NOMO-1 treated with dmso at 0.1 percent for 144 hours (cell line): ENCODE data around the gene PPP2R3A.

Source experiments
- DNase-seq: peaks from one replicate; lab custom pipeline; 2025; ENCODE audit not compliant: unreplicated experiment; lab: John Stamatoyannopoulos, UW

PPP2R3A gene

DNA sequence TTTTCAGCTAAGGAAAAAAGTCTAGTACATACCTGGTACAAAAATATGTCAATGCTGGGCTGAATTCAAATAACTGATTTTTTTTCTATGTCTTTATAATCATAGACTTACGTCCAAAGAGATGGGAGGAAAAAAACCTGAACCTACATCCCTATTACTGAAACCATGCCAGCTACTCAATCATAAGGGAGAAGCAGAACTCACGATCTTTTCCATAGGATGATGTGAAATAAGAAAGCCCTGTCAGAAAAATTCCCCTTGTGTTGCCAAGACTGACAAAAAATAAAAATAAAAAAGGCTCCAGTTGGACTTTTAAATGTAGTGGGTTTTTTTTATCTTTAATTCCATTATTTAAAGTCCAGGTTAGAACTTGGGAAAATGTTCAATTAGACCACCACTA, 227.3 kb downstream of the PPP2R3A start:
- no peak for DNase-seq

DNA sequence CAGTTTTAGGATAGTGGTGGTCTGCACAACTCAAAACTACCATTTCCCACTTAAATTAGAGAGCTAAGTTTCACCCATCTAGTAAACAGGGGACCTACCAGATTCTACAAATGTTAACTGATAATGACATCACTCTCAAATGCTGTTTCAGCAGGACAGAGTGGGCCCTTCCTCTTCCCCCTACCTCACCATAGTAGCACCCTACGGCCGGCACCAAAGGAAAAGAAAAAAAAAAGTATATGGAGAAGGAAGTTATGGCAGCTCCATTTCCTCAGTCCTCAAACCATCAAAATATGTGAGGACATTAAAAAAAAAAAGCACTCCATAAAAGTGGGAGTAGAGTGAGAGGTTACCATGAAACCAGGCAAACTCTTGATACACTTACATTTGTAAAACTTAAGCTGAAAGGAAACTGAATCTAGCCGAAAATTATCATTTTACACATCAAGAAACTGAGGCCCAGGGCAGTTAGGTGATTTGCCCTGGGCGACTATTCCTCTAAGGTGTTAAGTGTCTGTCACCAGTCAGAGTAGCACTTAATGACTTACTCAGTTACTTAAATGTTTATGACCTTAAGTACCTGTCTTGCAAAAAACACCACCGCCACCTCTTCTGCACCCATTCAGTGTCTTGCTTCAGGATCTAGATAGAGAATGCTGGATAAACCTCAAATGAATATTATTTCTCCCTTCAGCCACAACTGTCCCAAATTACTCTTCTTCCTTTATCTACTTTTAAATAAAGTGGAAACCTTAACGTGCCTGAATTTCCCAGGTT, 227.9 kb downstream of the PPP2R3A start:
- no peak for DNase-seq

- peak; percentile 47 for DNase-seq
Observed at GRCh38 chr3:136194409-136195257, 229.1 kb downstream of the PPP2R3A start.

GRCh38 chr3:136195258-136196063, 229.9 kb downstream of the PPP2R3A start:
- DNase-seq = peak; percentile 89

GRCh38 chr3:136196064-136196400, 230.5 kb downstream of the PPP2R3A start, which contains the start of gene MSL2:
Gene MSL2 (minus strand): TSS chr3:136196335. CDS start chr3:136195113, 1,222 bp downstream.
- DNase-seq = no peak

DNA sequence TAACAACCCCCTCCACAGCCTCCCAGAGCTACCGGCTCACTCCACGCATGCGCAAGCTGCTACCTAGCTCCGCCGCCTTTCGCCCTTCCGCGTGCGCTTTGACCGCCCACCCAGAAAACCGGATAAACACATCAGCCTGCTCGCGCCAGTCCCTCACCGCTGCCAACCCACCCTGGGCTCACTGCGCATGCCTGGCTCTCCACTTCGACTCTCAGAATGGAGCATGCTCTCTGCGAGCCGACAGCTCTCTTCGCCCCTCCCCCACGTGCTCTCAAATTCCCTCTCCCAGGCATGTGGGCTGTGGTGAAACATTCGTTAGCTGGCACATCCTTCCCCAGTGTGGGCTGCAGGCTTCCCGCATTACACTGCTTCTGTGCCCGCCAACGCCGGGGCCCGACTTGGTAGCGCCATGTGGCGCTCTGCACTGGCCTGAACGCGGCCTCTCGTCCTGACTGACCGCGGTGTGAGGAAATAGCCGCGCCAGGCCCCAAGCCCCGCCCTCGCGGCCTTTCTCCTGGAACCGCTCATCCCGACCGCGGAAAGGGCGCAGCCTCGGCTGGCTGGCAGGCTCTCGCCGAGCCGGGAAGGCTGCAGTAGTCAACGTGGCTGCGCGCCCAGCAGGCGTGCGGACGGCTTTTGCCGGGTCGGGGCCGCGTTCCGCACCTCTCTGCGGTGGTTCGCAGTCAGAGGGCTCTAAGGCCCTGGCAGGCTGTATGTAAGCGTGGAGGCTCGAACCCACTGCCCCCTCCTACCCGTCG, 231.1 kb downstream of the PPP2R3A start:
- peak; percentile 100 for DNase-seq

DNA sequence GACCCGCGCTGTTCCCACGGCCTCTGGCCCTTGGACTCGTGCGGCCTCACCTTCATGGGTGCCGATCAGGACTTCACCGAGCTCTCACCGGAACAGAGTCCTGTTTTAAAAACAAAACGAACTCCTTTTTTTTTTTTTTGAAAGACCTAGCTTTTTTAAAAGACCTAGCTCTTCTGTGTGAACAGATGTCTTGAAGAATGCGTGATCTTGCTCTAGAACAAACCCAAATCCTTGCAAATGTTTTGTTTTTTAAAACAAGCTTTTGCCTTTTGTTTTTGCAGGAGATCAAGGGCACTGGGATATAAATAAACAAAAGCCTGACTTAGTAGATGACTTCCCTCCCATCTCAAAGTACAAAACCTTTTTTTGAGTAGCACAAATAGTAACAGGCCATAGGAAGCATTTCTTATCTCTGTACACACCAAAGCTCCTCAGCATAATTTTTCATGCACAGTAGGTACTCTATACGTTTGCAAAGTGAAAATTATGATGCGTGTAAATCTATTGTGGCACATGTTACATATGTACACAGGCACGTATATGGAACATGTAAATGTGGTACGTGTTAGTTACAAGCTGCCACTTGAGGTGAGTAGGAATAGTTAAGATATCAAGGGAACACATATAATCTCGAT, 231.7 kb downstream of the PPP2R3A start:
- no peak for DNase-seq
